Cardiac muscle cell (in vitro differentiated cells and primary cell): ENCODE results near the gene AP5B1. TPM values are rescaled to one million over a fixed set of nuclear protein-coding genes. Genes with fewer than 3 reads are reported as not detected.

ENCODE experiments used
- DNase-seq, 2 donors: peaks; one replicate each; pipeline versions ENCODE4 v3.0.0 to v3.0.0-alpha.2; 2010 to 2017; ENCODE audit warnings: low read depth in 1 of 2, low spot score in 1 of 2
- H3K27ac ChIP-seq: fragments of 200-600 bp; sonication (generic); 2 replicates; pipeline ENCODE4 v1.5.1; 2016
- H3K27me3 ChIP-seq: fragments of 200-600 bp; sonication (generic); 2 replicates; pipeline ENCODE4 v1.6.0; 2016; ENCODE audit warnings: control low read depth
- H3K36me3 ChIP-seq: fragments of 200-600 bp; sonication (generic); 2 replicates; pipeline ENCODE4 v1.5.1; 2016; ENCODE audit warnings: control low read depth
- H3K4me1 ChIP-seq: fragments of 200-600 bp; sonication (generic); 2 replicates; pipeline ENCODE4 v1.8.1; 2017; ENCODE audit warnings: low read depth, mild to moderate bottlenecking, mixed run types
- H3K4me3 ChIP-seq: fragments of 200-600 bp; sonication (generic); 2 replicates; pipeline ENCODE4 v1.5.1; 2016; ENCODE audit warnings: mild to moderate bottlenecking
- H3K9me3 ChIP-seq: fragments of 200-600 bp; sonication (generic); 2 replicates; pipeline ENCODE4 v1.5.1; 2017; ENCODE audit warnings: low read depth, mild to moderate bottlenecking, control low read depth
- CTCF ChIP-seq: IDR thresholded peaks from 2 replicates; pipeline ENCODE4 v1.5.1; 2012; ENCODE audit warnings: low read depth, mild to moderate bottlenecking, low read length
- polyA plus RNA-seq: library from polyadenylated mRNA; unstranded; fragments of >200 nt; fragmentation: Nextera tagmentation; extraction: Ambion mirVana; gene quantifications from 2 replicates; pipeline ENCODE4 v1.2.1, GENCODE V29; 2016
- total RNA-seq: library from RNA; depleted of rRNA; stranded (reverse); fragments of >200 nt; gene quantifications from 2 replicates; pipeline ENCODE4 v1.2.3, GENCODE V29; 2016

AP5B1 gene
- total and polyA plus RNA-seq, 2 experiments from 2014 or later: 13.6 to 24.3 TPM

GRCh38 chr11:65745049-65745448 lies 35.7 kb downstream of the AP5B1 start:
- Histone ChIP-seq H3K9me3 (no peaks in the 10 kb centered on the region), H3K36me3 (no peaks in the 10 kb centered on the region), H3K4me3 (no peak overlapping the region), H3K4me1 (no peaks in the 10 kb centered on the region), H3K27me3 (no peaks in the 10 kb centered on the region), H3K27ac (no peak overlapping the region)
- TF ChIP-seq CTCF: no peak
- no peak for DNase-seq

- no peak overlapping the region for H3K27ac ChIP-seq
- H3K9me3 ChIP-seq: no peaks in the 10 kb centered on the region
- H3K27me3 ChIP-seq: no peaks in the 10 kb centered on the region
- H3K4me1 ChIP-seq: no peaks in the 10 kb centered on the region
- H3K4me3 ChIP-seq: no peak overlapping the region
- DNase-seq: no peak
- TF ChIP-seq CTCF: no peak
- H3K36me3 ChIP-seq: no peaks in the 10 kb centered on the region
Measured at GRCh38 chr11:65744699-65745042, 36.1 kb downstream of the AP5B1 start.

- H3K9me3 ChIP-seq: no peaks in the 10 kb centered on the region
- no peak overlapping the region for H3K4me3 ChIP-seq
- no peaks in the 10 kb centered on the region for H3K27me3 ChIP-seq
- peak; percentile 44 for TF ChIP-seq CTCF
- no peaks in the 10 kb centered on the region for H3K36me3 ChIP-seq
- peak; percentile 11 to 54 for DNase-seq
- H3K4me1 ChIP-seq: no peaks in the 10 kb centered on the region
- H3K27ac ChIP-seq: no peak overlapping the region
Measured at GRCh38 chr11:65744026-65744698, 36.6 kb downstream of the AP5B1 start.

GRCh38 chr11:65743681-65744025 lies 37.1 kb downstream of the AP5B1 start:
- no peaks in the 10 kb centered on the region for H3K4me1 ChIP-seq
- no peak for DNase-seq
- no peak overlapping the region for H3K4me3 ChIP-seq
- H3K27me3 ChIP-seq: no peaks in the 10 kb centered on the region
- no peak for TF ChIP-seq CTCF
- H3K27ac ChIP-seq: no peak overlapping the region
- H3K9me3 ChIP-seq: no peaks in the 10 kb centered on the region
- H3K36me3 ChIP-seq: no peaks in the 10 kb centered on the region

- DNase-seq: no peak
- no peaks in the 10 kb centered on the region for H3K9me3 ChIP-seq
Measured at GRCh38 chr11:65742353-65742752, 38.4 kb downstream of the AP5B1 start.

More at GRCh38 chr11:65742353-65742752, 38.4 kb downstream of the AP5B1 start:
- Histone ChIP-seq H3K4me3 (no peak overlapping the region), H3K27me3 (no peaks in the 10 kb centered on the region), H3K27ac (no peak overlapping the region), H3K4me1 (no peaks in the 10 kb centered on the region), H3K36me3 (no peaks in the 10 kb centered on the region)
- no peak for TF ChIP-seq CTCF
